ENCODE results near the gene KRT39.

KRT39 gene

GRCh38 chr17:40980117-40980516 lies 13.4 kb upstream of the KRT39 start:
- no peak for DNase-seq

- no peak for DNase-seq
These were observed 11.9 kb upstream of the KRT39 start for GRCh38 chr17:40978575-40979151.

- DNase-seq: no peak
These were observed 8.8 kb upstream of the KRT39 start for GRCh38 chr17:40975516-40975915.

- DNase-seq: no peak
These were observed 7.6 kb upstream of the KRT39 start for GRCh38 chr17:40974366-40974765.

GRCh38 chr17:40967582-40967981 lies 834 bp upstream of the KRT39 start:
- DNase-seq: no peak

- DNase-seq: no peak
These were observed 2.9 kb downstream of the KRT39 start for GRCh38 chr17:40963838-40964237.

GRCh38 chr17:40962059-40962561 lies 4.6 kb downstream of the KRT39 start:
- no peak for DNase-seq

- no peak for DNase-seq
These were observed 5.2 kb downstream of the KRT39 start for GRCh38 chr17:40961591-40961990.

GRCh38 chr17:40960144-40960543 lies 6.6 kb downstream of the KRT39 start:
- DNase-seq: no peak

- no peak for DNase-seq
These were observed 8.4 kb downstream of the KRT39 start for GRCh38 chr17:40958086-40958953.

GRCh38 chr17:40956401-40957254 lies 10.1 kb downstream of the KRT39 start:
- DNase-seq: no peak

- DNase-seq: no peak
These were observed 12.9 kb downstream of the KRT39 start for GRCh38 chr17:40953881-40954280.

GRCh38 chr17:40952661-40953060 lies 14.1 kb downstream of the KRT39 start:
- no peak for DNase-seq

- DNase-seq: no peak
These were observed 14.6 kb downstream of the KRT39 start for GRCh38 chr17:40952154-40952553.

- no peak for DNase-seq
These were observed 15.6 kb downstream of the KRT39 start for GRCh38 chr17:40951011-40951622.

- no peak for DNase-seq
These were observed 16.6 kb downstream of the KRT39 start for GRCh38 chr17:40950176-40950575.

- no peak for DNase-seq
These were observed 17.3 kb downstream of the KRT39 start for GRCh38 chr17:40949418-40949817.

- no peak for DNase-seq
These were observed 18.8 kb downstream of the KRT39 start for GRCh38 chr17:40947929-40948328.

GRCh38 chr17:40945414-40945813 lies 21.3 kb downstream of the KRT39 start:
- no peak for DNase-seq

- DNase-seq: no peak
These were observed 22.2 kb downstream of the KRT39 start for GRCh38 chr17:40944531-40944930.

- no peak for DNase-seq
These were observed 24.2 kb downstream of the KRT39 start for GRCh38 chr17:40942553-40942952.

- no peak for DNase-seq
These were observed 26.5 kb downstream of the KRT39 start for GRCh38 chr17:40940266-40940665.

- no peak for DNase-seq
These were observed 27.8 kb downstream of the KRT39 start for GRCh38 chr17:40938981-40939380.

Data from activated CD4-positive, alpha-beta T cell treated with anti-CD3 and anti-CD28 coated beads, Interleukin-2, amount 50 U/mL, for 4 hours (primary cell).